Smooth muscle cell (in vitro differentiated cells): Measurements from ENCODE around the gene ZNF552. TPM values are rescaled to one million over a fixed set of nuclear protein-coding genes. Genes with fewer than 3 reads are reported as not detected.

Experiments
- DNase-seq: peaks from one replicate; lab custom pipeline; 2025; ENCODE audit not compliant: unreplicated experiment; lab: John Stamatoyannopoulos, UW
- H2AFZ ChIP-seq: fragments of 200-600 bp; sonication (generic); 2 replicates; pipeline ENCODE4 v1.6.0; 2016; ENCODE audit warnings: antibody characterized with exemption, low read depth, mild to moderate bottlenecking
- H3F3A ChIP-seq: fragments of 200-600 bp; sonication (generic); 2 replicates; pipeline ENCODE4 v1.6.0; 2017; ENCODE audit warnings: antibody characterized with exemption, low read depth
- H3K27ac ChIP-seq: fragments of 200-600 bp; sonication (generic); 2 replicates; pipeline ENCODE4 v1.5.1; 2016; ENCODE audit warnings: low read depth, mild to moderate bottlenecking
- H3K27me3 ChIP-seq: fragments of 200-600 bp; sonication (generic); 2 replicates; pipeline ENCODE4 v1.6.1; 2016; ENCODE audit warnings: low read depth, mild to moderate bottlenecking
- H3K36me3 ChIP-seq: fragments of 200-600 bp; sonication (generic); 2 replicates; pipeline ENCODE4 v1.5.1; 2016; ENCODE audit warnings: low read depth
- H3K4me1 ChIP-seq: fragments of 200-600 bp; sonication (generic); 2 replicates; pipeline ENCODE4 v1.5.1; 2016; ENCODE audit warnings: low read depth
- H3K4me2 ChIP-seq: fragments of 200-600 bp; sonication (generic); 2 replicates; pipeline ENCODE4 v1.6.0; 2016; ENCODE audit warnings: mild to moderate bottlenecking
- H3K4me3 ChIP-seq: fragments of 200-600 bp; sonication (generic); 2 replicates; pipeline ENCODE4 v1.5.1; 2016; ENCODE audit warnings: mild to moderate bottlenecking
- H3K79me2 ChIP-seq: fragments of 200-600 bp; sonication (generic); 2 replicates; pipeline ENCODE4 v1.6.0; 2016; ENCODE audit warnings: low read depth, mild to moderate bottlenecking
- H3K9ac ChIP-seq: fragments of 200-600 bp; sonication (generic); 2 replicates; pipeline ENCODE4 v1.6.0; 2016; ENCODE audit warnings: low read depth
- H3K9me3 ChIP-seq: fragments of 200-600 bp; sonication (generic); replicated peaks from 2 replicates; pipeline ENCODE4 v1.5.1; 2016; ENCODE audit warnings: low read depth
- H4K20me1 ChIP-seq: fragments of 200-600 bp; sonication (generic); 2 replicates; pipeline ENCODE4 v1.6.0; 2016; ENCODE audit warnings: low read depth
- WGBS: methylation state at CpG from one replicate; pipeline ENCODE4 v1.1.7; 2016; ENCODE audit warnings: low lambda C conversion rate; 5-methylcytosine and 5-hydroxymethylcytosine counted together
- polyA plus RNA-seq: library from polyadenylated mRNA; unstranded; fragments of >200 nt; fragmentation: Nextera tagmentation; extraction: Ambion mirVana; gene quantifications from 2 replicates; pipeline ENCODE4 v1.2.1, GENCODE V29; 2016
- total RNA-seq: library from RNA; depleted of rRNA; stranded (reverse); fragments of >200 nt; gene quantifications from 2 replicates; pipeline ENCODE4 v1.2.3, GENCODE V29; 2014
- TF ChIP-seq, protein P1 (sequence below): fragments of 200-600 bp; sonication (generic); IDR thresholded peaks from 2 replicates; pipeline ENCODE4 v1.5.1; 2017; ENCODE audit warnings: borderline replicate concordance, mild to moderate bottlenecking, antibody characterized with exemption; ENCODE audit not compliant: insufficient read depth, poor library complexity, severe bottlenecking

Gene ZNF552
- total and polyA plus RNA-seq, 2 experiments from 2014 or later = 1.9 to 6.7 TPM

- DNase-seq = peak; percentile 49
- H3K9me3 ChIP-seq = no peaks in the 10 kb centered on the region
- peak within 1 kb of the TSS; percentile 61 for H3K9ac ChIP-seq
- H3K4me3 ChIP-seq = peak within 1 kb of the TSS; percentile 63
- TF ChIP-seq, protein P1, sequence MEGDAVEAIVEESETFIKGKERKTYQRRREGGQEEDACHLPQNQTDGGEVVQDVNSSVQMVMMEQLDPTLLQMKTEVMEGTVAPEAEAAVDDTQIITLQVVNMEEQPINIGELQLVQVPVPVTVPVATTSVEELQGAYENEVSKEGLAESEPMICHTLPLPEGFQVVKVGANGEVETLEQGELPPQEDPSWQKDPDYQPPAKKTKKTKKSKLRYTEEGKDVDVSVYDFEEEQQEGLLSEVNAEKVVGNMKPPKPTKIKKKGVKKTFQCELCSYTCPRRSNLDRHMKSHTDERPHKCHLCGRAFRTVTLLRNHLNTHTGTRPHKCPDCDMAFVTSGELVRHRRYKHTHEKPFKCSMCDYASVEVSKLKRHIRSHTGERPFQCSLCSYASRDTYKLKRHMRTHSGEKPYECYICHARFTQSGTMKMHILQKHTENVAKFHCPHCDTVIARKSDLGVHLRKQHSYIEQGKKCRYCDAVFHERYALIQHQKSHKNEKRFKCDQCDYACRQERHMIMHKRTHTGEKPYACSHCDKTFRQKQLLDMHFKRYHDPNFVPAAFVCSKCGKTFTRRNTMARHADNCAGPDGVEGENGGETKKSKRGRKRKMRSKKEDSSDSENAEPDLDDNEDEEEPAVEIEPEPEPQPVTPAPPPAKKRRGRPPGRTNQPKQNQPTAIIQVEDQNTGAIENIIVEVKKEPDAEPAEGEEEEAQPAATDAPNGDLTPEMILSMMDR = no peak
- 4% methylated on average over 39 of the region's 61 CpGs for WGBS
- peaks cover 45% of the 10 kb centered on the region for H3K79me2 ChIP-seq
- H3K4me2 ChIP-seq = peak within 1 kb of the TSS; percentile 89
- peak within 1 kb of the TSS; percentile 51 for H2AFZ ChIP-seq
- no peaks in the 10 kb centered on the region for H3K27me3 ChIP-seq
- H3K36me3 ChIP-seq = no peaks in the 10 kb centered on the region
- H3F3A ChIP-seq = no peaks in the 10 kb centered on the region
- peaks cover 6% of the 10 kb centered on the region for H4K20me1 ChIP-seq
- peak within 1 kb of the TSS; percentile 58 for H3K27ac ChIP-seq
- peaks cover 7% of the 10 kb centered on the region for H3K4me1 ChIP-seq
Measured at GRCh38 chr19:57769345-57770131, 45.2 kb downstream of the ZNF552 start, which contains the start of gene ZNF586. Gene ZNF586 (plus strand): TSS chr19:57769676. CDS start chr19:57769843, 167 bp downstream.

DNA sequence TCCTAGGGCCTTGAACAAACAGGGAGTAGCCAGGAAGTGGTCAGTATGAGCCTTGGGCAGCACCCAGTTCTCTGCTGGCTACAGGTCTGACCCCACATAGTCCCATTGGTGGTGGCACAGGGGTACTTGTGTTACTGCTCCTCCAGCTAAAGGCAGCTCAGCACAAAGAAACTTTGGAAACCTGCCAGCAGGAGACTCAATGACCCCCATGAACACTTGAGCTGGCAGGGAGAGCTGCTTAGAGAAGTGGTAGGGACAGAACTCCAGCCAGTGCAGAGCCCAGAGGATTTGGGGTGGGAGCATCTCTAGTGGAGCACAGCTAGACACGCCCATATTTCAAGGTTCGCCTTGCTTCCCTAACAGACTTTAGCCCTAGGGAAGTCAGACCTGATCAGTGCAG lies 55.6 kb downstream of the ZNF552 start:
- Histone ChIP-seq H3K27me3 (no peaks in the 10 kb centered on the region), H3K36me3 (peaks cover 18% of the 10 kb centered on the region), H3K27ac (no peak overlapping the region), H2AFZ (no peak overlapping the region), H3K4me1 (no peaks in the 10 kb centered on the region), H3F3A (no peaks in the 10 kb centered on the region), H3K79me2 (peaks cover 3% of the 10 kb centered on the region), H4K20me1 (no peaks in the 10 kb centered on the region), H3K9me3 (peaks cover 10% of the 10 kb centered on the region), H3K4me3 (no peak overlapping the region), H3K9ac (no peak overlapping the region), H3K4me2 (no peak overlapping the region)
- no peak for DNase-seq
- WGBS = 97% methylated on average over 2 of the region's 2 CpGs
- TF ChIP-seq, protein P1 = no peak

DNA sequence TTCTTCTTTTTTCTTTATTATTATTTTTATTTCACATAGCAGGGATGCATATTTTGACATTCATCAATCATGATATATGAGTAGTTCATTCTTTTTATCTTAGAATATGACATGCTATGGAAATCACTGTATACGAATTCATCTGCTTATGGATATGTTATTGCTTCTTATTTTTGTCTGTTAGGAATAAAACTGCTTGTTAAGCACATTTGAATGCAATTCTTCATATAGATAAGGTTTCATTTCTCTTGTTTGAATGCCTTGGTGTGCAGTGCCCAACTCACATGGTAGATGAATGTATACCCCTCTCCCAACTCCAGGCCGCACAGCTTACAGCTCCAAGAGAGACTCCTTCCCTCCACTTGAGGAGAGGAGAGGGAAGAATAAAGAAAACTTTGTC lies 56.8 kb downstream of the ZNF552 start:
- Histone ChIP-seq H3K4me1 (no peaks in the 10 kb centered on the region), H3K27ac (no peak overlapping the region), H3K27me3 (no peaks in the 10 kb centered on the region), H3K36me3 (peaks cover 29% of the 10 kb centered on the region), H4K20me1 (no peaks in the 10 kb centered on the region), H3K9ac (no peak overlapping the region), H2AFZ (no peak overlapping the region), H3K9me3 (peaks cover 18% of the 10 kb centered on the region), H3K4me2 (no peak overlapping the region), H3F3A (no peaks in the 10 kb centered on the region), H3K79me2 (peaks cover 3% of the 10 kb centered on the region), H3K4me3 (no peak overlapping the region)
- TF ChIP-seq, protein P1 = no peak
- 97% methylated on average over 2 of the region's 2 CpGs for WGBS
- no peak for DNase-seq

Other genes starting within 250 kb of the ZNF552 start
- gene ZNF416, start 236.0 kb downstream of the ZNF552 start, total RNA-seq = 5.4 and 6.6 TPM in 2 replicates
- 3.6 TPM in 2 replicates for gene ZNF416, start 236.0 kb downstream of the ZNF552 start, polyA plus RNA-seq
- 6.5 and 9.1 TPM in 2 replicates for gene ZIK1, start 230.8 kb downstream of the ZNF552 start, total RNA-seq
- gene ZIK1, start 230.8 kb downstream of the ZNF552 start, polyA plus RNA-seq = 4.6 and 6.6 TPM in 2 replicates
- 3.0 and 3.2 TPM in 2 replicates for gene ZNF530, start 215.0 kb downstream of the ZNF552 start, total RNA-seq
- gene ZNF530, start 215.0 kb downstream of the ZNF552 start, polyA plus RNA-seq = 3.5 and 3.7 TPM in 2 replicates
- gene ZNF134, start 200.7 kb downstream of the ZNF552 start, total RNA-seq = 25.8 and 27.6 TPM in 2 replicates
- gene ZNF134, start 200.7 kb downstream of the ZNF552 start, polyA plus RNA-seq = 7.0 and 9.0 TPM in 2 replicates
- gene ZNF211, start 181.7 kb downstream of the ZNF552 start, total RNA-seq = 14.1 and 15.7 TPM in 2 replicates
- 10.5 and 12.1 TPM in 2 replicates for gene ZNF211, start 181.7 kb downstream of the ZNF552 start, polyA plus RNA-seq
- gene ZSCAN4, start 146.0 kb downstream of the ZNF552 start, total RNA-seq = 0.27 TPM in 1 of 2 replicates, not detected in the other
- 0.38 TPM in 1 of 2 replicates, not detected in the other for gene ZSCAN4, start 146.0 kb downstream of the ZNF552 start, polyA plus RNA-seq
- 8.2 and 11.1 TPM in 2 replicates for gene ZNF551, start 132.9 kb downstream of the ZNF552 start, total RNA-seq
- 1.1 and 1.6 TPM in 2 replicates for gene ZNF551, start 132.9 kb downstream of the ZNF552 start, polyA plus RNA-seq
- 7.3 and 9.6 TPM in 2 replicates for gene ZNF154, start 105.7 kb downstream of the ZNF552 start, total RNA-seq
- gene ZNF154, start 105.7 kb downstream of the ZNF552 start, polyA plus RNA-seq = 3.3 and 8.1 TPM in 2 replicates
- 4.7 and 7.0 TPM in 2 replicates for gene ZNF671, start 87.3 kb downstream of the ZNF552 start, total RNA-seq
- 5.2 and 5.5 TPM in 2 replicates for gene ZNF671, start 87.3 kb downstream of the ZNF552 start, polyA plus RNA-seq
- 12.7 and 13.6 TPM in 2 replicates for gene ZNF776, start 68.1 kb downstream of the ZNF552 start, total RNA-seq
- gene ZNF776, start 68.1 kb downstream of the ZNF552 start, polyA plus RNA-seq = 4.4 and 8.9 TPM in 2 replicates
- gene ZNF586, start 45.2 kb downstream of the ZNF552 start, total RNA-seq = 8.2 and 20.3 TPM in 2 replicates
- gene ZNF586, start 45.2 kb downstream of the ZNF552 start, polyA plus RNA-seq = 3.2 and 4.1 TPM in 2 replicates
- gene ZNF587B, start 15.4 kb upstream of the ZNF552 start, total RNA-seq = 6.7 and 8.0 TPM in 2 replicates
- 1.2 and 4.3 TPM in 2 replicates for gene ZNF587B, start 15.4 kb upstream of the ZNF552 start, polyA plus RNA-seq
- 13.9 and 22.8 TPM in 2 replicates for gene ZNF587, start 34.9 kb upstream of the ZNF552 start, total RNA-seq
- gene ZNF587, start 34.9 kb upstream of the ZNF552 start, polyA plus RNA-seq = 3.9 and 8.5 TPM in 2 replicates
- 9.6 and 16.7 TPM in 2 replicates for gene ZNF814, start 74.1 kb upstream of the ZNF552 start, total RNA-seq
- 9.7 and 13.5 TPM in 2 replicates for gene ZNF814, start 74.1 kb upstream of the ZNF552 start, polyA plus RNA-seq
- gene ZNF417, start 101.7 kb upstream of the ZNF552 start, total RNA-seq = 9.8 and 12.0 TPM in 2 replicates
- 2.6 and 5.1 TPM in 2 replicates for gene ZNF417, start 101.7 kb upstream of the ZNF552 start, polyA plus RNA-seq
- 7.5 and 10.2 TPM in 2 replicates for gene ZNF418, start 120.5 kb upstream of the ZNF552 start, total RNA-seq
- 1.6 and 1.8 TPM in 2 replicates for gene ZNF418, start 120.5 kb upstream of the ZNF552 start, polyA plus RNA-seq
- 4.5 and 10.3 TPM in 2 replicates for gene ZNF256, start 132.8 kb upstream of the ZNF552 start, total RNA-seq
- 3.2 and 4.0 TPM in 2 replicates for gene ZNF256, start 132.8 kb upstream of the ZNF552 start, polyA plus RNA-seq
- gene C19orf18, start 159.6 kb upstream of the ZNF552 start, total RNA-seq = 0.67 TPM in 1 of 2 replicates, not detected in the other
- gene C19orf18, start 159.6 kb upstream of the ZNF552 start, polyA plus RNA-seq = 2.0 and 2.1 TPM in 2 replicates
- 15.7 and 18.6 TPM in 2 replicates for gene ZNF606, start 187.9 kb upstream of the ZNF552 start, total RNA-seq
- gene ZNF606, start 187.9 kb upstream of the ZNF552 start, polyA plus RNA-seq = 5.2 and 8.6 TPM in 2 replicates
- 1.8 TPM in 1 of 2 replicates, not detected in the other for gene ZSCAN1, start 219.1 kb upstream of the ZNF552 start, total RNA-seq
- gene ZSCAN1, start 219.1 kb upstream of the ZNF552 start, polyA plus RNA-seq = 0.94 and 1.4 TPM in 2 replicates
- 3.7 and 4.8 TPM in 2 replicates for gene ZNF135, start 244.4 kb upstream of the ZNF552 start, total RNA-seq
- 3.2 and 3.6 TPM in 2 replicates for gene ZNF135, start 244.4 kb upstream of the ZNF552 start, polyA plus RNA-seq